Gastroesophageal sphincter (tissue), 4 donors: ENCODE results near the gene VPREB1. TPM values are rescaled to one million over a fixed set of nuclear protein-coding genes. Genes with fewer than 3 reads are reported as not detected.
A peak's percentile ranks its signal among the peaks of the same experiment; 100 is the strongest.

Source experiments
- ATAC-seq: fragments of 150-250 bp; one replicate; pipeline ENCODE4 v1.9.1; 2016; ENCODE audit warnings: mild to moderate bottlenecking, moderate library complexity
- H3K27ac ChIP-seq, 4 donors: fragments of 200-600 bp; sonication (generic) in 3 of 4; 1 replicate in 3 of 4; 2 replicates in 1 of 4; pipeline ENCODE4 v1.5.1; 2016 to 2019
- H3K27me3 ChIP-seq: fragments of 200-600 bp; sonication (generic); one replicate; pipeline ENCODE4 v1.5.1; 2019
- H3K36me3 ChIP-seq, 2 donors: fragments of 200-600 bp; sonication (generic); one replicate each; pipeline ENCODE4 v1.5.1; 2019; ENCODE audit warnings: control low read depth in 1 of 2
- H3K4me1 ChIP-seq, 3 donors: fragments of 200-600 bp; sonication (generic); 1 replicate in 2 of 3; 2 replicates in 1 of 3; pipeline ENCODE4 v1.5.1; 2016 to 2019; ENCODE audit warnings: control low read depth in 2 of 3
- H3K4me3 ChIP-seq, 2 donors: fragments of 200-600 bp; sonication (generic); one replicate each; pipeline ENCODE4 v1.5.1; 2019; ENCODE audit warnings: mild to moderate bottlenecking in 1 of 2, moderate library complexity in 1 of 2
- H3K9me3 ChIP-seq, 3 donors: fragments of 200-600 bp; sonication (generic); one replicate each; pipeline ENCODE4 v1.5.1; 2017 to 2019; ENCODE audit warnings: control low read depth in 2 of 3
- EP300 ChIP-seq: sonication (generic); formaldehyde crosslinking; IDR thresholded peaks from one replicate; pipeline ENCODE4 v1.6.1; 2017; ENCODE audit warnings: antibody characterized with exemption, mild to moderate bottlenecking
- POLR2A ChIP-seq, 2 donors: fragments of 450-650 bp; IDR thresholded peaks; one replicate each; pipeline ENCODE4 v1.6.1; 2017; ENCODE audit warnings: antibody characterized with exemption in 2 of 2, mild to moderate bottlenecking in 2 of 2, moderate library complexity in 1 of 2
- POLR2AphosphoS5 ChIP-seq: sonication (generic); formaldehyde crosslinking; IDR thresholded peaks from one replicate; pipeline ENCODE4 v1.6.1; 2017; ENCODE audit warnings: antibody characterized with exemption
- WGBS, 2 donors: methylation state at CpG; one replicate each; pipeline ENCODE4 v1.1.5; 2018; ENCODE audit warnings: low coverage in 1 of 2; 5-methylcytosine and 5-hydroxymethylcytosine counted together
- total RNA-seq, 4 donors: library from RNA; depleted of rRNA; stranded (reverse); fragments of >200 nt; gene quantifications; one replicate each; pipeline ENCODE4 v1.1.0, GENCODE V29; 2016
- TF ChIP-seq, protein P1 (sequence below), 4 experiments: fragments of 200-600 bp in 2 of 4; fragments of 450-650 bp in 2 of 4; sonication (generic) in 1 of 4; IDR thresholded peaks; one replicate each; pipeline ENCODE4 v1.5.1; 2017 to 2019; ENCODE audit warnings: antibody characterized with exemption in 4 of 4, mild to moderate bottlenecking in 2 of 4, moderate library complexity in 2 of 4

VPREB1 gene
- total RNA-seq, 4 donors from 2014 or later, result not detected

DNA sequence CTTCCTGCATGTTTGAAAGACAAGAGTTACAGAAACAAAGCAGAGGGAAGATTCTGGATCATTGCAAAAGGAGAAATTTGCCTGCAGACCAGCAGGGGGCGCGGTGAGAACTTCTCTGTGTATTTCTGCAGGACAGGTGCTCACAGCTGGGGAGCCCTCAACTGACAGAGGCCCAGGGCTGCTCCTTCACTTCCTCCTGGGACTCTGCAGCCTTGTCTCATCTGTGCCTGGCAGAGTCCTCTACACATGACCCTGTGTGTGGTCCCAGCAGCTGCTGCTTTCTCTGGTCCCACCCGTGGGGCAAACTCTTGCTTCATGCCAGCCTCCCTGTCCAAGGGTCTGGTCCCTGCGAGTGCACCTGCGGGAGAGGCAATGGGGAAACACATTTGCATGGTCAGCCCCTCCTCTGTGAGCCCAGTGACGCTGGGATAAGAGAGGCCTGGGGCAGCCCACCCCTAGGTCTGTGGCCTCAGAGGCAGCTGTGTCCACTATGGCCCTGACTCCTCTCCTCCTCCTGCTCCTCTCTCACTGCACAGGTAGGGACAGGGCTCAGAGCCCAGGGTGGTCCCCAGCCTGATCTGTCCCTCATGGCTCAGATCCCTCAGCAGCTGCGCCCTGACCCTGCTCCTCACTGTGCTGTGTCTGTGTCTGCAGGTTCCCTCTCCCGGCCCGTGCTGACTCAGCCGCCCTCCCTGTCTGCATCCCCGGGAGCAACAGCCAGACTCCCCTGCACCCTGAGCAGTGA, 43.2 kb upstream of the VPREB1 start:
- no peak for ATAC-seq
- H3K4me1 ChIP-seq, result no peaks in the 10 kb centered on the region
- TF ChIP-seq, protein P1, sequence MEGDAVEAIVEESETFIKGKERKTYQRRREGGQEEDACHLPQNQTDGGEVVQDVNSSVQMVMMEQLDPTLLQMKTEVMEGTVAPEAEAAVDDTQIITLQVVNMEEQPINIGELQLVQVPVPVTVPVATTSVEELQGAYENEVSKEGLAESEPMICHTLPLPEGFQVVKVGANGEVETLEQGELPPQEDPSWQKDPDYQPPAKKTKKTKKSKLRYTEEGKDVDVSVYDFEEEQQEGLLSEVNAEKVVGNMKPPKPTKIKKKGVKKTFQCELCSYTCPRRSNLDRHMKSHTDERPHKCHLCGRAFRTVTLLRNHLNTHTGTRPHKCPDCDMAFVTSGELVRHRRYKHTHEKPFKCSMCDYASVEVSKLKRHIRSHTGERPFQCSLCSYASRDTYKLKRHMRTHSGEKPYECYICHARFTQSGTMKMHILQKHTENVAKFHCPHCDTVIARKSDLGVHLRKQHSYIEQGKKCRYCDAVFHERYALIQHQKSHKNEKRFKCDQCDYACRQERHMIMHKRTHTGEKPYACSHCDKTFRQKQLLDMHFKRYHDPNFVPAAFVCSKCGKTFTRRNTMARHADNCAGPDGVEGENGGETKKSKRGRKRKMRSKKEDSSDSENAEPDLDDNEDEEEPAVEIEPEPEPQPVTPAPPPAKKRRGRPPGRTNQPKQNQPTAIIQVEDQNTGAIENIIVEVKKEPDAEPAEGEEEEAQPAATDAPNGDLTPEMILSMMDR (IDR thresholded peaks at IDR 0.05), result peak in 1 of 4 experiments; percentile 58
- no peak for TF ChIP-seq POLR2A (IDR thresholded peaks at IDR 0.05)
- H3K9me3 ChIP-seq, result no peaks in the 10 kb centered on the region
- no peak overlapping the region for H3K4me3 ChIP-seq
- H3K27ac ChIP-seq, result no peak overlapping the region
- H3K27me3 ChIP-seq, result peaks cover 80% of the 10 kb centered on the region
- 60% methylated on average over 1 of the region's 11 CpGs; no CpG with 5 or more reads in 1 of the 2 donors for WGBS, 2 donors
- H3K36me3 ChIP-seq, result no peaks in the 10 kb centered on the region

DNA sequence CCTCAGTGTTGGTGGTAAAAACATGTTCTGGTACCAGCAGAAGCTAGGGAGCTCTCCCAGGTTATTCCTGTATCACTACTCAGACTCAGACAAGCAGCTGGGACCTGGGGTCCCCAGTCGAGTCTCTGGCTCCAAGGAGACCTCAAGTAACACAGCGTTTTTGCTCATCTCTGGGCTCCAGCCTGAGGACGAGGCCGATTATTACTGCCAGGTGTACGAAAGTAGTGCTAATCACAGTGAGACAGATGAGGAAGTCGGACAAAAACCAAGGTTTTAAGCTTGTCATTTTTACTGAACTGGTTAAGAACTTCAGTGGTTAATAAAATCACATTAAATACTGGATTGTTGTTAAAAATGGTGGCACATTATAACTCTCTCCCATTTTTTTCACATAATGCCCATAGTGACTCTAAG, 42.6 kb upstream of the VPREB1 start:
- Histone ChIP-seq H3K36me3 (no peaks in the 10 kb centered on the region), H3K4me3 (no peak overlapping the region), H3K27me3 (peaks cover 83% of the 10 kb centered on the region), H3K9me3 (no peaks in the 10 kb centered on the region), H3K27ac (no peak overlapping the region), H3K4me1 (no peaks in the 10 kb centered on the region)
- TF ChIP-seq POLR2A (IDR thresholded peaks at IDR 0.05) (no peak), POLR2AphosphoS5 (no peak), EP300 (no peak)
- TF ChIP-seq, protein P1 (IDR thresholded peaks at IDR 0.05), result no peak
- WGBS, 2 donors, result 37 to 62% methylated on average over 6 of the region's 6 CpGs
- ATAC-seq, result no peak

DNA sequence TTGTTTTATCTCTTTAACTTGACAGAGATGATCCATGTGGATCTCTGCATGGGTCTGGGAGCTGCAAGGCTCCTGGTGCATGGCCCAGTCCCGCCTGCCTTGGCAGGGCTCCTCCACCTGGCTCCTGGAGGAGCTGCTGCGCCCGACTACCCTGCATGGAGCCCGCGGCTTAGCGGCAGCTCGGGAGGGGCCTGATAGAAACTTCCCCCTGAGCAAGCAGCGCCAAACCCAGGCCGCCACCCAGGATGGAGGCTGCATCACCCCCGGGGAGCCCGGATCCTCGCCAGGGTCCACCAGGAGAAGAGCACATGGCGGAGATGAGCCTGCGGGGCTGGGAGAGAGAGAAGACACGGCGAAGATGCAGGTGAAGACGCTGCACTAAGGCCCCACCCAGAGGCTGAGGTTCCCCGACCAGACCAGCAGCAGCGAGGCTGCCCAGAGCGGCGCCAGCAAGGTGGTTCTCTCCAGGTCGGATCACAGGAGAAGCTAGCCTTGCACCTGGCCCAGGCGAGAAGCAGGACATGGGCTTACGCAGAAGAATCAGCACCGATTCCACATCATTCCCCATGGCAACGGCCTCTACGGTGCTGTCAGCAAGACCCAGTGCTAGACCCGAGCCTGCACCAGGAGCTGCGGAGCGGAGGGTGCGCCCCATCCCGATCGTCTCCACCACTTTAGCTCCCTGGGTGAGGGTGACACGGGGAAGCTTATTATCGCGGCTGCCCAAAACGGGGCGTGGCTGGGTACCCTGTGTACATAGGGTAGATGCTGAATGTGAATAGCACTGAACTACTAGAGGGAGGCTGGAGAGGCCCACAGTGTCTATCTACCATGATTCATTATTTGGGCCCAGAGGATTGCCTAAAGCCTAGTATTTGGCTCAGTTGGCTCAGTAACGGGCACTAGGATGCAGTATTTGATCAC, 41.3 kb upstream of the VPREB1 start:
- 94 to 100% methylated on average over 1 to 7 of the region's 39 CpGs for WGBS, 2 donors
- TF ChIP-seq POLR2AphosphoS5, result no peak
- TF ChIP-seq EP300, result no peak
- TF ChIP-seq POLR2A (IDR thresholded peaks at IDR 0.05), result no peak
- TF ChIP-seq, protein P1 (IDR thresholded peaks at IDR 0.05), result no peak
- Histone ChIP-seq H3K27me3 (peaks cover 87% of the 10 kb centered on the region), H3K9me3 (no peaks in the 10 kb centered on the region), H3K36me3 (no peaks in the 10 kb centered on the region), H3K4me3 (no peak overlapping the region), H3K4me1 (no peaks in the 10 kb centered on the region), H3K27ac (no peak overlapping the region)
- ATAC-seq, result no peak

DNA sequence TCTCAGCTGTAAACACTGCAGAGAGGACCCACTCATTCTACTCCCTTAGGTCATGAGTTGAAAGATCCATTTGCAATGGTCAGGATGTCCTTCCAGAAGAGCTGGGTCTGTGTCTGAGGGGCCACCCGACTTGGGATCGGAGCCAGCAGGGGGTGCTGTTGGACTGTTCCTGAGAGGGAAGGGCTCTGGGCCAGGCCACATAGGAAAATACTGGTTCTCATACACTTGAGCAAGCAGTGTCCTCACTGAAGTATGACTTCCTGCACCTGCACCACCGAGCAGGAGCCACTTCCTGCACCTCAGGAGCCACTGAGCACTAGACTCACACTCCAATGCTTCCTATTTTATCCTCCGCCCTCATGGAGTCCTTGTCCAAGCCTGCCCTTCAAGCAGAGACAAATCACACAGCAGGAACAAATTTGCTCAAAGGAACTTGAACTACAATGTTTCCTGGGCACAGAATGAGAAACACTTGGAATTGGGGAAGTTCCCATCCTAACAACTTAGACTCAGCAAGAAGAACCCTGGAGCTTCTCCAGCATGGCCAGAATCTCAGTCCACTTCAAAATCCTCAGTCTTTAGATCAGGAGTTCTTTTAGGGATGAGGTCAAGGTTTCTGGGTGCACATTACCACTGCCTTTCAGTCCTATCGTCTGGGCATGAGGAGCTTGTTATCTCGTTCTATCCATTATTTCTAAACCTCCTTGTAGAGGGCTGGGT, 36.6 kb upstream of the VPREB1 start:
- 8 to 18% methylated on average over 2 to 3 of the region's 6 CpGs for WGBS, 2 donors
- ATAC-seq, result peak; percentile 70
- Histone ChIP-seq H3K4me3 (no peak overlapping the region), H3K27me3 (peaks cover 72% of the 10 kb centered on the region), H3K36me3 (no peaks in the 10 kb centered on the region), H3K9me3 (no peaks in the 10 kb centered on the region), H3K27ac (no peak overlapping the region), H3K4me1 (no peaks in the 10 kb centered on the region)
- TF ChIP-seq EP300 (no peak), POLR2A (IDR thresholded peaks at IDR 0.05) (no peak)
- TF ChIP-seq, protein P1 (IDR thresholded peaks at IDR 0.05), result peak in 2 of 4 experiments; percentile 8 to 38
